HepG2 (cell line): Measurements from ENCODE around the gene TPGS1. TPM values are rescaled to one million over a fixed set of nuclear protein-coding genes. Genes with fewer than 3 reads are reported as not detected.
A peak's percentile ranks its signal among the peaks of the same experiment; 100 is the strongest.

Experiments used
- ATAC-seq: fragments of 200-7000 bp; cut with Tn5 transposase; 3 replicates; pipeline ENCODE4 v1.9.1; 2020; ENCODE audit warnings: mild to moderate bottlenecking, moderate library complexity
- BruUV-seq: library from RNA; stranded (reverse); fragments of 400-500 nt; replicated peaks from 2 replicates; lab custom pipeline; 2021; lab: Mats Ljungman, UMichigan
- CTCF ChIA-PET: fragments of 300-600 bp; formaldehyde crosslinking; extraction: SDS; loops from one replicate; lab custom pipeline; 2021; ENCODE audit warnings: low total read pairs, inconsistent platforms, low intra/inter-chr PET ratio; lab: Yijun Ruan, JAX
- POLR2A ChIA-PET: fragments of 350-600 bp; sonication (Branson Sonifier 250); formaldehyde crosslinking; loops from one replicate; lab custom pipeline; 2020; ENCODE audit warnings: antibody characterized with exemption, inconsistent platforms; lab: Yijun Ruan, JAX
- DNase-seq: peaks from one replicate; pipeline ENCODE4 v3.0.0-alpha.2; 2015; ENCODE audit warnings: low spot score
- FAIRE-seq: peaks from 3 replicates; lab custom pipeline; 2011; peaks lifted over from hg19 to GRCh38; lab: Jason Lieb, UNC
- H2AFZ ChIP-seq: one replicate; pipeline ENCODE4 v1.6.1; 2011; ENCODE audit warnings: low read length, inconsistent platforms
- H3K27ac ChIP-seq: fragments of 300-600 bp; 3 replicates; pipeline ENCODE4 v1.8.0; 2011; ENCODE audit warnings: mixed run types, mild to moderate bottlenecking, mixed read lengths, low read length, inconsistent platforms; ENCODE audit not compliant: insufficient read depth; ENCODE audit errors: extremely low read length
- H3K27me3 ChIP-seq, 2 experiments: fragments of 200-600 bp in 1 of 2; 2 replicates in 1 of 2; 3 replicates in 1 of 2; pipeline versions ENCODE4 v1.6.0 to v1.8.0; 2011; ENCODE audit warnings: low read length in 2 of 2, mild to moderate bottlenecking in 2 of 2, moderate library complexity in 2 of 2, inconsistent platforms in 1 of 2; ENCODE audit not compliant: insufficient read depth in 2 of 2, control insufficient read depth in 1 of 2
- H3K36me3 ChIP-seq, 2 experiments: fragments of 200-600 bp in 1 of 2; replicated peaks in 1 of 2; 2 replicates in 1 of 2; 3 replicates in 1 of 2; pipeline versions ENCODE4 v1.5.1 to v1.8.0; 2011; ENCODE audit warnings: low read length in 2 of 2, inconsistent platforms in 1 of 2; ENCODE audit not compliant: insufficient read depth in 2 of 2, control insufficient read depth in 1 of 2
- H3K4me1 ChIP-seq: 2 replicates; pipeline ENCODE4 v1.5.1; 2012; ENCODE audit warnings: low read length, inconsistent platforms; ENCODE audit not compliant: insufficient read depth
- H3K4me2 ChIP-seq: 2 replicates; pipeline ENCODE4 v1.6.0; 2011; ENCODE audit warnings: low read depth, low read length, inconsistent platforms
- H3K4me3 ChIP-seq, 3 experiments: fragments of 200-600 bp in 1 of 3; sonication (generic), shearing (Covaris generic) in 1 of 3; replicated peaks in 1 of 3; 2 replicates each; pipeline ENCODE4 v1.5.1; 2011 to 2016; ENCODE audit warnings: low read length in 3 of 3, inconsistent platforms in 2 of 3, low read depth in 2 of 3, mild to moderate bottlenecking in 2 of 3, control low read depth in 1 of 3, mixed read lengths in 1 of 3; ENCODE audit not compliant: insufficient read depth in 1 of 3
- H3K79me2 ChIP-seq: one replicate; pipeline ENCODE4 v1.6.1; 2011; ENCODE audit warnings: low read length, inconsistent platforms; ENCODE audit not compliant: insufficient read depth
- H3K9ac ChIP-seq: 2 replicates; pipeline ENCODE4 v1.6.0; 2011; ENCODE audit warnings: mild to moderate bottlenecking, low read depth, low read length, inconsistent platforms; ENCODE audit not compliant: insufficient read depth
- H3K9me3 ChIP-seq: 2 replicates; pipeline ENCODE4 v1.5.1; 2012; ENCODE audit warnings: mild to moderate bottlenecking, low read length
- H4K20me1 ChIP-seq: 2 replicates; pipeline ENCODE4 v1.6.0; 2011; ENCODE audit warnings: inconsistent platforms, mild to moderate bottlenecking, low read length, moderate library complexity; ENCODE audit not compliant: insufficient read depth
- AKAP8 ChIP-seq: sonication (generic); formaldehyde crosslinking; IDR thresholded peaks from 2 replicates; pipeline ENCODE4 v1.5.1; 2020; ENCODE audit warnings: mild to moderate bottlenecking, missing genetic modification reagents
- ATF3 ChIP-seq: sonication (generic); formaldehyde crosslinking; IDR thresholded peaks from 2 replicates; pipeline ENCODE4 v1.4.0; 2020; ENCODE audit warnings: missing genetic modification reagents
- FOSL2 ChIP-seq: sonication (generic); formaldehyde crosslinking; IDR thresholded peaks from 2 replicates; pipeline ENCODE4 v1.4.0; 2020; ENCODE audit warnings: missing genetic modification reagents
- HNRNPL ChIP-seq: fragments of 200-400 bp; formaldehyde crosslinking; IDR thresholded peaks from 2 replicates; pipeline ENCODE4 v1.6.1; 2017; ENCODE audit warnings: mild to moderate bottlenecking, low read depth, low read length
- KAT7 ChIP-seq: IDR thresholded peaks from 2 replicates; pipeline ENCODE4 v1.6.1; 2018; ENCODE audit warnings: borderline replicate concordance, missing compliant biosample characterization
- NR2F6 ChIP-seq, 2 experiments: IDR thresholded peaks; 2 replicates each; pipeline ENCODE4 v1.6.1; 2016; ENCODE audit warnings: antibody characterized with exemption in 1 of 2, mild to moderate bottlenecking in 1 of 2
- RBFOX2 ChIP-seq: fragments of 200-400 bp; formaldehyde crosslinking; IDR thresholded peaks from 2 replicates; pipeline ENCODE4 v1.6.1; 2017; ENCODE audit warnings: low read depth, mild to moderate bottlenecking, low read length
- RBM22 ChIP-seq: fragments of 200-400 bp; formaldehyde crosslinking; optimal IDR thresholded peaks from 2 replicates; pipeline ENCODE3; 2017; ENCODE audit warnings: mild to moderate bottlenecking, low read length, moderate library complexity
- RFXAP ChIP-seq: sonication (generic); formaldehyde crosslinking; IDR thresholded peaks from 2 replicates; pipeline ENCODE4 v1.4.0; 2020; ENCODE audit warnings: missing genetic modification reagents, borderline replicate concordance
- SAP130 ChIP-seq: IDR thresholded peaks from 2 replicates; pipeline ENCODE4 v1.6.1; 2016; ENCODE audit warnings: low read depth
- TBX3 ChIP-seq: fragments of 450-650 bp; IDR thresholded peaks from 2 replicates; pipeline ENCODE4 v1.6.1; 2017; ENCODE audit warnings: antibody characterized with exemption, mild to moderate bottlenecking, inconsistent platforms, borderline replicate concordance
- ZNF333 ChIP-seq: sonication (generic); formaldehyde crosslinking; IDR thresholded peaks from 2 replicates; pipeline ENCODE4 v1.4.0; 2020; ENCODE audit warnings: mild to moderate bottlenecking, missing genetic modification reagents, borderline replicate concordance
- ZNF557 ChIP-seq: sonication (generic); formaldehyde crosslinking; IDR thresholded peaks from 2 replicates; pipeline ENCODE4 v1.4.0; 2020; ENCODE audit warnings: missing genetic modification reagents
- ZNF574 ChIP-seq: sonication (generic); formaldehyde crosslinking; IDR thresholded peaks from 2 replicates; pipeline ENCODE4 v1.4.0; 2020; ENCODE audit warnings: missing genetic modification reagents
- ZNF687 ChIP-seq: sonication (generic); formaldehyde crosslinking; IDR thresholded peaks from 2 replicates; pipeline ENCODE4 v1.5.1; 2020; ENCODE audit warnings: mild to moderate bottlenecking, missing genetic modification reagents, moderate library complexity
- WGBS: methylation state at CpG from one replicate; pipeline ENCODE4 v1.1.6; 2017; ENCODE audit warnings: low lambda C conversion rate; 5-methylcytosine and 5-hydroxymethylcytosine counted together
- in situ Hi-C: cut with HindIII; loops from 2 replicates; pipeline ENCODE4 v1.10.0; 2017; ENCODE audit warnings: low pct_unique_long_range_greater_than_20kb; ENCODE audit not compliant: extremely low pct_ligation_motif_present
- intact Hi-C: fragments of 100-400 bp; cut with micrococcal nuclease; formaldehyde crosslinking; loops from one replicate; pipeline ENCODE4 v1.10.0; 2022; ENCODE audit not compliant: unreplicated experiment
- polyA plus RNA-seq, 8 experiments: library from polyadenylated mRNA; depleted of rRNA in 3 of 8; stranded (reverse) in 7 of 8; unstranded in 1 of 8; fragments of >200 nt; fragmentation: Illumina TruSeq in 4 of 8; extraction: Trizol in 4 of 8; gene quantifications; 2 replicates each; pipeline versions ENCODE4 v1.2.1 to v1.2.3, GENCODE V29; 2011 to 2016; ENCODE audit warnings: low read depth in 4 of 8, missing spikeins in 1 of 8, mixed read lengths in 1 of 8; ENCODE audit not compliant: insufficient read depth in 1 of 8
- total RNA-seq, 5 experiments: library from RNA; depleted of rRNA; stranded (reverse); fragments of >200 nt; fragmentation: Illumina TruSeq; extraction: Trizol; gene quantifications; 2 replicates each; pipeline ENCODE4 v1.2.3, GENCODE V29; 2016; ENCODE audit warnings: low read depth in 1 of 5
- TF ChIP-seq, protein P1 (sequence below): sonication (generic); formaldehyde crosslinking; IDR thresholded peaks from 2 replicates; pipeline ENCODE4 v1.8.1; 2023; ENCODE audit warnings: missing genetic modification reagents, mild to moderate bottlenecking, borderline replicate concordance

The TPGS1 gene
- total and polyA plus RNA-seq, 2 of the 13 experiments (the other 11 are each of a cell fraction or from before 2014, with no cell fraction given): 1.1 to 6.2 TPM

- Histone ChIP-seq H3K9ac (no peak overlapping the region), H4K20me1 (peaks cover 27% of the 10 kb centered on the region; the same call in 1 of the 2 replicates), H3K4me2 (no peak overlapping the region), H3K9me3 (no peaks in the 10 kb centered on the region), H3K36me3 (peaks cover 13 to 37% of the 10 kb centered on the region in 2 experiments; a peak in 4 of 5 replicates), H3K4me3 (no peak overlapping the region), H3K27me3 (no peaks in the 10 kb centered on the region), H3K27ac (no peak overlapping the region), H3K4me1 (peaks cover 28% of the 10 kb centered on the region), H3K79me2 (peaks cover 37% of the 10 kb centered on the region), H2AFZ (no peak overlapping the region)
- BruUV-seq: no TSS peak
- FAIRE-seq (no peak), ATAC-seq (no peak; the same call in 2 of the 3 replicates), DNase-seq (no peak)
- POLR2A ChIA-PET: interaction anchor here (0.9 to 1.7 kb wide), 2 partner anchors 11 to 21 kb away, joined by 4 to 5 read pairs; no protein-coding TSS in a partner anchor
- 65% methylated on average over 5 of the region's 16 CpGs for WGBS
- CTCF ChIA-PET: interaction anchor here (1.1 kb wide), 1 partner anchor 49 kb away, joined by 3 read pairs; no protein-coding TSS in a partner anchor
- intact Hi-C loops: no loop called here
- in situ Hi-C loops: no loop called here
- TF ChIP-seq, protein P1, sequence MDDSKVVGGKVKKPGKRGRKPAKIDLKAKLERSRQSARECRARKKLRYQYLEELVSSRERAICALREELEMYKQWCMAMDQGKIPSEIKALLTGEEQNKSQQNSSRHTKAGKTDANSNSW: no peak
- TF ChIP-seq ATF3 (0 out of 2 replicates have a peak, but pooled peaks have one; percentile 13), FOSL2 (peak; percentile 80), TBX3 (no peak), RFXAP (CRISPR knock-in tag) (no peak), ZNF333 (CRISPR knock-in tag) (peak; percentile 44; the same call in 1 of the 2 replicates), RBM22 (peak; percentile 10), AKAP8 (0 out of 2 replicates have a peak, but pooled peaks have one; percentile 40), ZNF687 (CRISPR knock-in tag) (peak; percentile 73), SAP130 (CRISPR knock-in tag) (peak; percentile 42), ZNF574 (peak; percentile 59; the same call in 1 of the 2 replicates), ZNF557 (CRISPR knock-in tag) (no peak), NR2F6 (IDR thresholded peaks at IDR 0.05) (no peak), NR2F6 (CRISPR knock-in tag; IDR thresholded peaks at IDR 0.05) (peak; percentile 45; the same call in 1 of the 2 replicates), KAT7 (CRISPR knock-in tag) (no peak), RBFOX2 (0 out of 2 replicates have a peak, but pooled peaks have one; percentile 49), HNRNPL (0 out of 2 replicates have a peak, but pooled peaks have one; percentile 44)
Observed at GRCh38 chr19:535017-535835, 27.9 kb downstream of the TPGS1 start.
